Esophagus squamous epithelium (tissue), 5 donors: Measurements from ENCODE around the gene SPATS2. TPM values are rescaled to one million over a fixed set of nuclear protein-coding genes. Genes with fewer than 3 reads are reported as not detected.

Experiments
- DNase-seq: peaks from one replicate; lab custom pipeline; 2025; lab: John Stamatoyannopoulos, UW
- H3K27ac ChIP-seq, 4 donors: fragments of 200-600 bp; sonication (generic); one replicate each; pipeline ENCODE4 v1.5.1; 2016 to 2019; ENCODE audit warnings: mild to moderate bottlenecking in 1 of 4
- H3K27me3 ChIP-seq, 4 donors: fragments of 200-600 bp; sonication (generic); 1 replicate in 3 of 4; 2 replicates in 1 of 4; pipeline versions ENCODE4 v1.5.1 to v1.6.0; 2017 to 2021; ENCODE audit warnings: antibody characterized with exemption in 1 of 4
- H3K36me3 ChIP-seq, 3 donors: fragments of 200-600 bp; sonication (generic); one replicate each; pipeline ENCODE4 v1.5.1; 2016 to 2019
- H3K4me1 ChIP-seq, 3 donors: fragments of 200-600 bp; sonication (generic); one replicate each; pipeline ENCODE4 v1.5.1; 2017 to 2019
- H3K4me3 ChIP-seq, 4 donors: fragments of 200-600 bp; sonication (generic); 1 replicate in 3 of 4; 2 replicates in 1 of 4; pipeline ENCODE4 v1.5.1; 2016 to 2019; ENCODE audit warnings: mild to moderate bottlenecking in 2 of 4, moderate library complexity in 1 of 4
- H3K9me3 ChIP-seq, 3 donors: fragments of 200-600 bp; sonication (generic); one replicate each; pipeline ENCODE4 v1.5.1; 2016 to 2019
- POLR2A ChIP-seq, 4 donors: fragments of 450-650 bp; IDR thresholded peaks; one replicate each; pipeline ENCODE4 v1.6.1; 2017; ENCODE audit warnings: antibody characterized with exemption in 4 of 4, mild to moderate bottlenecking in 4 of 4, moderate library complexity in 3 of 4
- WGBS, 2 donors: methylation state at CpG; one replicate each; pipeline ENCODE4 v1.1.5; 2018; 5-methylcytosine and 5-hydroxymethylcytosine counted together
- intact Hi-C: fragments of 100-400 bp; cut with DNase I; formaldehyde crosslinking; loops from one replicate; pipeline ENCODE4 v1.15.0; 2022
- total RNA-seq, 4 donors: library from RNA; depleted of rRNA; stranded (reverse); fragments of >200 nt; gene quantifications; one replicate each; pipeline ENCODE4 v1.1.0, GENCODE V29; 2016
- TF ChIP-seq, protein P1 (sequence below), 6 experiments: fragments of 450-650 bp in 4 of 6; fragments of 200-600 bp in 2 of 6; sonication (generic) in 2 of 6; IDR thresholded peaks; one replicate each; pipeline ENCODE4 v1.5.1; 2016 to 2019; ENCODE audit warnings: antibody characterized with exemption in 6 of 6, mild to moderate bottlenecking in 4 of 6, moderate library complexity in 4 of 6
- donor health status: DM: yes; HTN: yes; CAD: no.

SPATS2 gene
- total RNA-seq, 4 donors from 2014 or later = 4.8 to 9.8 (median 8.5) TPM

DNA sequence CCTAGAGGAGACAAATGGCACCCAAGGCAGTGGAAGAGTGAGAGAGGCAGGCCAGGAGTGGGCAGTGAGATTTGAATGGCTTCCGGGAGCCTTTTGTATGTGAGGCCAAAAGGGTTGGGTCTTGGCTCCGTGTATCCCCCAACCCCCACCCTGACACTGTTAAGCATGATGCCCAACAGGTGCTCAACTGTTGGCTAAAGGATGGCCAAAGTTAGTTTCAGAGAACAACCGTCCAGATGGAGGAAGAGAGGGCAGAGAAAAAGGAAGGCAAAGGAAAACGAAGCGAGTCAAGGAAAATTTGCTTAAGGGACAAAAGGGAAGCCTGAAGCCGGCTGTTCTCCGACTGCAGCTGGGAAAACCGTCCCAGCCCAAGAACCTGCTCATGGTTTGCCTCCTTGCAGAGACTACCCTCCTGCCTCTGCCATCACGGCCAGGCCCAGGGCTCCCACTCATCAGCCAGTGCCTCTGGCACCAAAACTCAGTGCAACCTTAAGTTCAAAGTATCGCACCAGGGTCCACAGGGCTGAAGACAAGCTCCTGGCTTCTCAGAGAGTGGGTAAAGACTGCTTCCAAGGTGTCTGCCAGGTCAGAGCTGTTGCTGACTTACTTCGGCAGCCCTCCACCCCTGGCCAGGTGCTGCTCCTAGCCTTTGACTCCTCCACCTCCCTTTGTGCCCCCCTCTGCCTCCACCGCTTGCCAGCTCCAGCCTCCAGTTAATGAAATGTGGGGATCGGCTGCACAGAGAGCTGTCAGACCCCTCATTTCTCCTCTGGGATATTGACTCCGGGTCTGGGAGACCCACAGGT is 26.1 kb upstream of the SPATS2 start:
- Histone ChIP-seq H3K27me3 (peaks cover 17 to 100% (median 32%) of the 10 kb centered on the region in 4 donors), H3K27ac (no peak overlapping the region), H3K4me1 (peaks cover 38 to 56% (median 45%) of the 10 kb centered on the region in 3 donors), H3K9me3 (no peaks in the 10 kb centered on the region), H3K36me3 (no peaks in the 10 kb centered on the region), H3K4me3 (no peak overlapping the region)
- intact Hi-C loops = no loop called here
- no peak for TF ChIP-seq POLR2A (IDR thresholded peaks at IDR 0.05)
- TF ChIP-seq, protein P1, sequence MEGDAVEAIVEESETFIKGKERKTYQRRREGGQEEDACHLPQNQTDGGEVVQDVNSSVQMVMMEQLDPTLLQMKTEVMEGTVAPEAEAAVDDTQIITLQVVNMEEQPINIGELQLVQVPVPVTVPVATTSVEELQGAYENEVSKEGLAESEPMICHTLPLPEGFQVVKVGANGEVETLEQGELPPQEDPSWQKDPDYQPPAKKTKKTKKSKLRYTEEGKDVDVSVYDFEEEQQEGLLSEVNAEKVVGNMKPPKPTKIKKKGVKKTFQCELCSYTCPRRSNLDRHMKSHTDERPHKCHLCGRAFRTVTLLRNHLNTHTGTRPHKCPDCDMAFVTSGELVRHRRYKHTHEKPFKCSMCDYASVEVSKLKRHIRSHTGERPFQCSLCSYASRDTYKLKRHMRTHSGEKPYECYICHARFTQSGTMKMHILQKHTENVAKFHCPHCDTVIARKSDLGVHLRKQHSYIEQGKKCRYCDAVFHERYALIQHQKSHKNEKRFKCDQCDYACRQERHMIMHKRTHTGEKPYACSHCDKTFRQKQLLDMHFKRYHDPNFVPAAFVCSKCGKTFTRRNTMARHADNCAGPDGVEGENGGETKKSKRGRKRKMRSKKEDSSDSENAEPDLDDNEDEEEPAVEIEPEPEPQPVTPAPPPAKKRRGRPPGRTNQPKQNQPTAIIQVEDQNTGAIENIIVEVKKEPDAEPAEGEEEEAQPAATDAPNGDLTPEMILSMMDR (IDR thresholded peaks at IDR 0.05) = no peak
- WGBS, 2 donors = 51 to 54% methylated on average over 7 to 14 of the region's 14 CpGs
- no peak for DNase-seq

DNA sequence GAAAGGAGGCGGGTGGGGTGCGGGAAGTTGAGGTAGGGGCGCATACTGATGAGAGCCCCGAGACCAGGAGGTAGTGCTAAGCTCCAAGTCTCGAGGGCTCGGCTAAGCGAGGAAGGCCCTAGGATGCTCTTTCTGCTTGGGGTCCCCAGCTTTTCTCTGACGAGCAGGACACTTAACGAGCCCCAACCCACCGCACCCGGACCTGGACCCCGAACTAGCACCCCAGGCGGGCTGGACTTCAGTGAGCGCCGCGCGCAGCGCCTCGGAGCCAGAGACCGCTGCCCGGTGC is 25.5 kb upstream of the SPATS2 start:
- Histone ChIP-seq H3K36me3 (no peaks in the 10 kb centered on the region), H3K4me3 (peak overlapping the region in 3 of 4 donors; percentile 41 to 70 (median 46)), H3K27me3 (peaks cover 12 to 100% (median 32%) of the 10 kb centered on the region in 4 donors), H3K27ac (no peak overlapping the region), H3K4me1 (peaks cover 41 to 56% (median 45%) of the 10 kb centered on the region in 3 donors), H3K9me3 (no peaks in the 10 kb centered on the region)
- WGBS, 2 donors = 44 to 80% methylated on average over 1 to 20 of the region's 21 CpGs
- intact Hi-C loops = no loop called here
- TF ChIP-seq, protein P1 (IDR thresholded peaks at IDR 0.05) = no peak
- no peak for DNase-seq

DNA sequence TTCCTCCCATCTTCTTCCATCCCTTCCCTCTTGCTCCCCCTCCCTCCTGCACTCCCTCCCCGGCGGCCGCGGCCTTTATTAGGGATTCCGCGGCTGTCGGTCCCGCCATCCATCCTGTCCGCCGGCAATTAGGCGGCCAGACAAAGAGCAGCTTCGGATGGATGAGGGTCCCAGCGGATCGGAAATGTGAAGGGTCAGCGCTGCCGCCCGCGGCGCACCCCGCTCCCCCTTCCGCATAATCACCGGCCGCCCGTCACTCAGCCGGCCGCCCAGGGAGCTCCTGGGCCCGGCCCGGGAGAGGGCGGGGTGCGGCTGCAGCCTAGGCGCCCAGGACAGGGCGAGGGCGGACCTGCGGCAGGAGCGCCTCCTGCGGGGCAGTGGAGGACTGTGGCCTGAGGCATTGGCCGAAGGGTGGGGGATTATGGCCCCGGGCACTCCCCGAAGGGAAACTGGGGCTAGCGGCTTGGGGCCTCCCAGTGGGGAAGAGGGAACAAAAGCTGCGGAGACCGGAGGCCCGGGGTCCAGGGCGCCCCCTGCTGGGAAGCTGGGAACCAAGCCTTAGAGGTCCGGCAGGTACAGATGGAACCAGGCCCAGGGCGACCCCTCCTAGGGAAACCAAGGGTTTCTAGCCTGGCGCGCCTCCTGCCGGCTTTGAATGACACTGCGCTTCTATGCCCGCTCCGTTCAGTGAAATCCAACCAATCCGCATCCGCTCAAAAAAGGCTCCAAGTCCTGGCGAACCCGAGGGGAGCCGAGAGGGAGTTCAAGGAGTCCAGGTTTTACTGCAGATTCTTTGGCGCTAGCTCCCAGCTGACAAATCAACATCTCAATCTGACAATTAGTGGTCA is 25.0 kb upstream of the SPATS2 start:
- H3K27me3 ChIP-seq = peaks cover 14 to 100% (median 30%) of the 10 kb centered on the region in 4 donors
- no peak for DNase-seq
- intact Hi-C loops = no loop called here
- H3K9me3 ChIP-seq = no peaks in the 10 kb centered on the region
- H3K36me3 ChIP-seq = no peaks in the 10 kb centered on the region
- peaks cover 41 to 56% (median 47%) of the 10 kb centered on the region in 3 donors for H3K4me1 ChIP-seq
- H3K4me3 ChIP-seq = peak overlapping the region; percentile 11 to 70 (median 44)
- H3K27ac ChIP-seq = no peak overlapping the region
- no peak for TF ChIP-seq POLR2A (IDR thresholded peaks at IDR 0.05)
- TF ChIP-seq, protein P1 (IDR thresholded peaks at IDR 0.05) = peak; percentile 71 to 77 (median 76)
- 3% methylated on average over 13 of the region's 58 CpGs; no CpG with 5 or more reads in 1 of the 2 donors for WGBS, 2 donors

DNA sequence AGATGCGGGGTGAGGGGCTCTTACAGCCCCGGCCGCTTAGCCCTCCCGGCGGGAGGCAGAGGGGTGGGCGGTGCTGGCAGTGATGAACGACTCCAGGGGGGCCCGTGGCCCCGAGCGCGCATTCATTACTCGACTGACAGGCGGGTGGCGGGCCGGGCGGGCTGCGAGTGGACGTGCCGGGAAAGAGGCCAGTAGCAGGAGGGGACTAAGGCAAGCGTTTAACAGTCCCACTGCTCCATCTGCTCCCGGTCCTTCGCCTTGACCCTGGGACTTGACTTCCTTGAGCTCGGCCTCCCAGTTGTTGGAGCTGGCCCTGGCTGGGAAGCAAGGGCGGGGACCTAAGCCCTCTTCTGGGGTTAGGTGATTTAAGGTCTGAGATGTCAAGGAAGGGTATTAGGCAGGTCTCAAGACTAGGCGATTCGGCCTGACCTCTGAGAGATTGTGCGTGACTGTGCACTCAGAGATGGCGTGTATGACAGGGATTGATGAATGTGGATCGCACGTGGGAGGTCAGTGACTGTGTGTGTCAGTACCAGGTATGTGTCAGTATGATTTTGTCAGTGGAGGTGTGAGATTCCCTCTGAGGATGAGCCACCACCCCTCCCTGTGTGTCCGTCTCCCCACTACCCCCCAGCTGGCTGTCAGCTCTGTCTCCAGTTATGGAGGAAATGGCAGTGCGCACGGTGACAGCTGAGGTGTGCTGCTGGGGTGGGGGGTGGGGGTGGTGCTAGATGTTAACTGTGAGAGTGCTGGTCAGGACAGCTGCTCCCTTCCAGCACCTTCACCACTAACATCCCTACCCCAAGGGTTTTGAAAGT is 24.1 kb upstream of the SPATS2 start:
- TF ChIP-seq, protein P1 (IDR thresholded peaks at IDR 0.05) = no peak
- no peak for TF ChIP-seq POLR2A (IDR thresholded peaks at IDR 0.05)
- Histone ChIP-seq H3K27me3 (peaks cover 16 to 100% (median 26%) of the 10 kb centered on the region in 4 donors), H3K27ac (no peak overlapping the region), H3K9me3 (no peaks in the 10 kb centered on the region), H3K36me3 (no peaks in the 10 kb centered on the region), H3K4me1 (peaks cover 47 to 60% (median 54%) of the 10 kb centered on the region in 3 donors), H3K4me3 (peak overlapping the region; percentile 11 to 70 (median 44))
- DNase-seq = no peak
- WGBS, 2 donors = 2 to 4% methylated on average over 9 to 12 of the region's 33 CpGs
- intact Hi-C loops = no loop called here
